ENCODE data around the gene CSH1. TPM values are rescaled to one million over a fixed set of nuclear protein-coding genes. Genes with fewer than 3 reads are reported as not detected.
"Not testable (repeated sequence)": the region's sequence is repeated elsewhere in the genome, so short reads cannot be mapped to it uniquely, and the experiment has no call there.

CSH1 gene
- total RNA-seq, 1 donor from 2014 or later: not detected

GRCh38 chr17:63928172-63928666, 31.8 kb upstream of the CSH1 start:
- no peaks in the 10 kb centered on the region for H3K27me3 Mint-ChIP-seq
- no peak for TF ChIP-seq CTCF (IDR thresholded peaks at IDR 0.05; ENCODE audit: unreplicated experiment)
- no peak overlapping the region for H3K4me3 Mint-ChIP-seq (ENCODE audit: low read depth)
- no peak for DNase-seq (ENCODE audit: low spot score, unreplicated experiment)
- H3K9me3 Mint-ChIP-seq (ENCODE audit: low read depth): no peaks in the 10 kb centered on the region
- H3K36me3 Mint-ChIP-seq (ENCODE audit: insufficient read depth): no peaks in the 10 kb centered on the region
- H3K4me1 Mint-ChIP-seq (ENCODE audit: low read depth): no peaks in the 10 kb centered on the region
- H3K27ac Mint-ChIP-seq: no peak overlapping the region

- H3K36me3 Mint-ChIP-seq (ENCODE audit: insufficient read depth): no peaks in the 10 kb centered on the region
Measured at GRCh38 chr17:63927464-63928171, 31.2 kb upstream of the CSH1 start.

DNA sequence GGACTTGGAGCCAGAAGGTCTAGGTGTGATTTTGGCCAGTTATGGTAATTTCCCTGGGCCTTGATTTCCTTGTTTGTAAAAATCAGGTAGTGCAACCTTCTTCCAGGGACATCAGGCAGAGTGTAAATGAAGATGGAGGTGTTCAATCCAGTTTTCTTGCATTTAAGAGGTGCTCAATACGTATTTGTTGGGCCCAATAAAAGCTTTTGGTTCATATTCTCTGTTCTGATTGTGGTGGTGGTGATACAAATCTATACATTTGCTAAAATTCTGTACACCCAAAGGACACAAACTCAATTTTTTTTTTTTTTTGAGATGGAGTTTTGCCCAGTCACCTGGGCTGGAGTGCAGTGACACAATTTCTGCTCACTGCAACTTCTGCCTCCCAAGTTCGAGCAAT, 29.8 kb upstream of the CSH1 start:
- H3K27me3 Mint-ChIP-seq: peaks cover 3% of the 10 kb centered on the region
- no peaks in the 10 kb centered on the region for H3K4me1 Mint-ChIP-seq (ENCODE audit: low read depth)
- H3K9me3 Mint-ChIP-seq (ENCODE audit: low read depth): no peaks in the 10 kb centered on the region
- H3K4me3 Mint-ChIP-seq (ENCODE audit: low read depth): no peak overlapping the region
- no peak for TF ChIP-seq CTCF (IDR thresholded peaks at IDR 0.05; ENCODE audit: unreplicated experiment)
- DNase-seq (ENCODE audit: low spot score, unreplicated experiment): no peak
- H3K36me3 Mint-ChIP-seq (ENCODE audit: insufficient read depth): no peaks in the 10 kb centered on the region
- H3K27ac Mint-ChIP-seq: no peak overlapping the region

More at GRCh38 chr17:63927464-63928171, 31.2 kb upstream of the CSH1 start:
- Mint-ChIP-seq H3K27ac (no peak overlapping the region), H3K4me3 (ENCODE audit: low read depth) (no peak overlapping the region), H3K9me3 (ENCODE audit: low read depth) (no peaks in the 10 kb centered on the region), H3K27me3 (no peaks in the 10 kb centered on the region), H3K4me1 (ENCODE audit: low read depth) (no peaks in the 10 kb centered on the region)
- no peak for TF ChIP-seq CTCF (IDR thresholded peaks at IDR 0.05; ENCODE audit: unreplicated experiment)
- DNase-seq (ENCODE audit: low spot score, unreplicated experiment): no peak

DNA sequence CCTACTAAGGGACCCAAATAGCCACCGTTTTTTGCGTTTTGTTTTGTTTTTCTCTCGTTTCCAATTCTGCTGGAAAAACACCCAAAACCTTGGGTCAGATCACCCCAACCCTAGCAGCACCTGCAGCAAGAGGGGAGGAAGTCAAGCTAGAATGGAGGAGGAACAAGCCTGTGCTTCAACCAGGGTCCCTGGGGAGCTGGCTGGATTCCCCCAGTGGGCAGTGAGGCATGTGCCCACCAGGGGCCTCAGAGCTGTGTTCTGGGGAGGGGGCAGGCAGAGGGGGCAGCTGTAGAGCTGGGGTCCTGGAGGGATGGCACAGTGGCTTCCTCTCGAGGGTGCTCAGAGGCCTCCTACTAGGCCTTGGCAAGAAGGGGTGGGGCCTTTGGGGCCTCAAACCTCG, 29.2 kb upstream of the CSH1 start:
- Mint-ChIP-seq H3K36me3 (ENCODE audit: insufficient read depth) (no peaks in the 10 kb centered on the region), H3K9me3 (ENCODE audit: low read depth) (no peaks in the 10 kb centered on the region), H3K27ac (no peak overlapping the region), H3K27me3 (peaks cover 3% of the 10 kb centered on the region), H3K4me1 (ENCODE audit: low read depth) (no peaks in the 10 kb centered on the region), H3K4me3 (ENCODE audit: low read depth) (no peak overlapping the region)
- no peak for DNase-seq (ENCODE audit: low spot score, unreplicated experiment)
- no peak for TF ChIP-seq CTCF (IDR thresholded peaks at IDR 0.05; ENCODE audit: unreplicated experiment)

- not testable (repeated sequence) for H3K27ac Mint-ChIP-seq
Measured at GRCh38 chr17:63922402-63922801, 26.0 kb upstream of the CSH1 start.

DNA sequence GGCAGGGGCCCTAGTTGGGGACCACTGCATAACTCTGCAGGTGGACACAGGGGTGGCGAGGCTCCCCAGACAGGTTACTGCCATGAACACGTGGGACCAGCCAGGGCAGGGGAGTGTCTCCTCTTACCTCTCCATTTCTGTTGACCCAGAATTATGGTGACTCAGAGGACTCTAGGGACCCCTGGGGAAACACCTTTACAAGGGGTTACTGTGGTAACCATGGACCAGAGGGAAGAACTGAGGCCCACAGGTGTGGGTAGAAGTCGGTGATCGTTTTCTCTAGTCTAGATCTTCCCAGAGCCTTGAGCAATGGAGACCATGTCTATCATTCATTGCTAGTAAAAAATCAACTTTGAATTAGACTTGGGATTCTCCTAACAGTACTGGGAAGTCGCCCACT, 24.4 kb upstream of the CSH1 start:
- H3K36me3 Mint-ChIP-seq (ENCODE audit: insufficient read depth); H3K27ac Mint-ChIP-seq; H3K4me3 Mint-ChIP-seq (ENCODE audit: low read depth); H3K4me1 Mint-ChIP-seq (ENCODE audit: low read depth); H3K9me3 Mint-ChIP-seq (ENCODE audit: low read depth); DNase-seq (ENCODE audit: low spot score, unreplicated experiment): not testable (repeated sequence)
- peaks cover 34% of the 10 kb centered on the region for H3K27me3 Mint-ChIP-seq

More at GRCh38 chr17:63922402-63922801, 26.0 kb upstream of the CSH1 start:
- H3K27me3 Mint-ChIP-seq: peaks cover 23% of the 10 kb centered on the region
- H3K9me3 Mint-ChIP-seq (ENCODE audit: low read depth); DNase-seq (ENCODE audit: low spot score, unreplicated experiment); H3K36me3 Mint-ChIP-seq (ENCODE audit: insufficient read depth); H3K4me1 Mint-ChIP-seq (ENCODE audit: low read depth); H3K4me3 Mint-ChIP-seq (ENCODE audit: low read depth): not testable (repeated sequence)

- H3K9me3 Mint-ChIP-seq (ENCODE audit: low read depth); H3K4me1 Mint-ChIP-seq (ENCODE audit: low read depth); H3K4me3 Mint-ChIP-seq (ENCODE audit: low read depth); H3K27ac Mint-ChIP-seq; H3K36me3 Mint-ChIP-seq (ENCODE audit: insufficient read depth); DNase-seq (ENCODE audit: low spot score, unreplicated experiment): not testable (repeated sequence)
- peaks cover 38% of the 10 kb centered on the region for H3K27me3 Mint-ChIP-seq
Measured at GRCh38 chr17:63920050-63920449, 23.7 kb upstream of the CSH1 start.
